Measurements from ENCODE around the gene SAP130. TPM values are rescaled to one million over a fixed set of nuclear protein-coding genes. Genes with fewer than 3 reads are reported as not detected.

Gene SAP130
- total RNA-seq, 1 donor from 2014 or later, result 1.6 TPM

- no peaks in the 10 kb centered on the region for H3K36me3 ChIP-seq (ENCODE audit: control insufficient read depth, insufficient read depth, low read length)
- no peak for FAIRE-seq
- no peak overlapping the region for H3K4me3 ChIP-seq (ENCODE audit: low read depth, low read length)
- no peaks in the 10 kb centered on the region for H3K27me3 ChIP-seq (ENCODE audit: control insufficient read depth, insufficient read depth, low read length)
- no peak for TF ChIP-seq CTCF (IDR thresholded peaks at IDR 0.05; ENCODE audit: insufficient read depth, low read length, severe bottlenecking)
- no peak for DNase-seq (ENCODE audit: low read depth)
These were observed 126.4 kb downstream of the SAP130 start for GRCh38 chr2:127901339-127902056.

DNA sequence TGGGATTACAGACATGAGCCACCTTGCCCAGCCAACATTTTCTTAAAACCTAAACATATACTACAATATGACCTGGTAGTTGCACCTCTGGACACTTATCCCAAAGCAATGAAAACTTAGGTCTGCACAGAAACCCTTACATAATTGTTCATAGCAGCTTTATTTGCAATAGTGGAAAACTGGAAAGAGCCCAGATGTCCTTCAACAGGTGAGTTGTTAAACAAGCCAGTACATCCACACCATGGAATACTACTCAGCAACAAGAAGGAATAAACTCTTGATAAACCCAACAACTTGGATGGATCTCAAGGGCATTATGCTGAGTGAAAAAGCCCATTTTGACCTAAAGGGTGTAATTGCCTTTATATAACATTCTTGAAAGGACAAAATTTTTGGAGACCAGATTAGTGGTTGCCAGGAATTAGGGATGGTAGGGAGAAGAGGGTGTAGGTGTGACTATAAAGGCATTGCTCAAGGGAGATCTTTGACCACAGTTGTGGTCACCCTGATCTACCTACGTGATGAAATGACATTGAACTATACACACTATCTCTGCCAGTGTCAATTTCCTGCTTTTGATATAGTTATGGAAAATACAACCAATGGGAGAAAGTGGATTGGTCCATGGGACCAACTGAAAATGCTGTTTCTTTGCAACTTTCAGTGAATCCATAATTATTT lies 130.2 kb downstream of the SAP130 start:
- H3K36me3 ChIP-seq (ENCODE audit: control insufficient read depth, insufficient read depth, low read length), result no peaks in the 10 kb centered on the region
- FAIRE-seq (no peak), DNase-seq (ENCODE audit: low read depth) (no peak)
- no peak overlapping the region for H3K4me3 ChIP-seq (ENCODE audit: low read depth, low read length)
- TF ChIP-seq CTCF (IDR thresholded peaks at IDR 0.05; ENCODE audit: insufficient read depth, low read length, severe bottlenecking), result no peak
- H3K27me3 ChIP-seq (ENCODE audit: control insufficient read depth, insufficient read depth, low read length), result no peaks in the 10 kb centered on the region

DNA sequence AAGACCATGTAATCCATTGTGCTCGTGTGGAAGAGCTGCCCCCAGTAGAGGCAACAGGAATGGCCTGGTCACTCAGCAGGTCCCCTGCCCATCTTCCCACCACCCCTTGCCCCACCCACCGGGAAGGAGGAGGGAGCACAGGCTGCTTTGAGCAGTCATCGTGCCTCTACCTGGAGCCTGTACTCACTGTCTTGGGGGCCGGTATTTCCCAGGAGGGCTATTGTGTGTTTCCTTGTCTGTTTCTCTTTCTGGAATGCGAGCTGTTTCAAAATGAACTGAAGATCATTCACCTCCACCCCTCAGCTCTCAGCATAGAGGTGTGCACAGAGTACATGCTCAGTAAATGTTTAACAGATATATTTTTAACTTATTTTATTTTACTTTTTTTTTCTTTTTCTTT lies 134.4 kb downstream of the SAP130 start:
- H3K36me3 ChIP-seq (ENCODE audit: control insufficient read depth, insufficient read depth, low read length), result no peaks in the 10 kb centered on the region

DNA sequence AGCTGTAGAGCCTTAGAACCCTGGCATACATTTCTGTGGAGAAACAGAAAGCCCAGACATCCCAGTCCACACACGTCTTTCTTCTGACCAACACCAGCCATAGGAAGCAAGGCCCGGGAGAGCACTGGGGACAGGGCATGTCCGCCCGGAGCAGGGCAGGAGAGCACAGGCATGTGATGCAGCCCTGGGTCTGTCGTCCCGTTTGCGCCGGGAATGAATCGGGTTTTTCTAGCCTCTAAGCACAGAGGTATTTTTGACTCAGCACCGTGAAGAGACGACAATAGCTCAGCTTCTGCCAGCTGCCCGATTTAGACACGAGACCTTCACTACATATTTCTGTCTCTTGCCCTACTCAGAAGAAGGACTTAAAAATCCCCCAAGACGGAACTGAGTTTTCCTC lies 134.8 kb downstream of the SAP130 start:
- TF ChIP-seq CTCF (IDR thresholded peaks at IDR 0.05; ENCODE audit: insufficient read depth, low read length, severe bottlenecking), result no peak
- FAIRE-seq, result no peak
- DNase-seq (ENCODE audit: low read depth), result no peak
- Histone ChIP-seq H3K4me3 (ENCODE audit: low read depth, low read length) (no peak overlapping the region), H3K36me3 (ENCODE audit: control insufficient read depth, insufficient read depth, low read length) (no peaks in the 10 kb centered on the region), H3K27me3 (ENCODE audit: control insufficient read depth, insufficient read depth, low read length) (no peaks in the 10 kb centered on the region)

More for the DNA sequence above, 134.4 kb downstream of the SAP130 start:
- no peaks in the 10 kb centered on the region for H3K27me3 ChIP-seq (ENCODE audit: control insufficient read depth, insufficient read depth, low read length)
- TF ChIP-seq CTCF (IDR thresholded peaks at IDR 0.05; ENCODE audit: insufficient read depth, low read length, severe bottlenecking), result no peak
- no peak overlapping the region for H3K4me3 ChIP-seq (ENCODE audit: low read depth, low read length)
- FAIRE-seq (no peak), DNase-seq (ENCODE audit: low read depth) (no peak)

- FAIRE-seq (no peak), DNase-seq (ENCODE audit: low read depth) (no peak)
- no peaks in the 10 kb centered on the region for H3K36me3 ChIP-seq (ENCODE audit: control insufficient read depth, insufficient read depth, low read length)
- H3K27me3 ChIP-seq (ENCODE audit: control insufficient read depth, insufficient read depth, low read length), result no peaks in the 10 kb centered on the region
- no peak overlapping the region for H3K4me3 ChIP-seq (ENCODE audit: low read depth, low read length)
- TF ChIP-seq CTCF (IDR thresholded peaks at IDR 0.05; ENCODE audit: insufficient read depth, low read length, severe bottlenecking), result no peak
These were observed 136.0 kb downstream of the SAP130 start for GRCh38 chr2:127891811-127892210.

Other genes with a start within 250 kb of the SAP130 start
- 27.0 and 31.3 TPM in 2 replicates for gene WDR33, start 216.9 kb downstream of the SAP130 start, total RNA-seq
- 22.5 and 24.2 TPM in 2 replicates for gene POLR2D, start 169.9 kb downstream of the SAP130 start, total RNA-seq
- gene AMMECR1L, start 142.1 kb downstream of the SAP130 start, total RNA-seq, result 31.6 and 32.5 TPM in 2 replicates
- 41.2 and 49.8 TPM in 2 replicates for gene UGGT1, start 63.1 kb upstream of the SAP130 start, total RNA-seq

All from bronchial epithelial cell (primary cell).